SJSA1 (cell line): ENCODE measurements around the gene SP5. TPM values are rescaled to one million over a fixed set of nuclear protein-coding genes. Genes with fewer than 3 reads are reported as not detected.

ENCODE experiments used
- DNase-seq, 2 experiments: peaks; one replicate each; pipeline ENCODE4 v3.0.0-alpha.2; 2015 to 2020; ENCODE audit warnings: low spot score in 2 of 2, low read depth in 1 of 2
- H3K27ac ChIP-seq: fragments of 250-450 bp; sonication (Bioruptor Pico); 2 replicates; pipeline ENCODE4 v1.5.1; 2020; ENCODE audit warnings: mild to moderate bottlenecking, moderate library complexity
- H3K27me3 ChIP-seq: fragments of 250-450 bp; sonication (Bioruptor Pico); replicated peaks from 2 replicates; pipeline ENCODE4 v1.5.1; 2020; ENCODE audit warnings: mild to moderate bottlenecking, moderate library complexity
- H3K36me3 ChIP-seq: fragments of 250-450 bp; sonication (Bioruptor Pico); 2 replicates; pipeline ENCODE4 v1.5.1; 2020; ENCODE audit warnings: mild to moderate bottlenecking
- H3K4me1 ChIP-seq: fragments of 250-450 bp; sonication (Bioruptor Pico); replicated peaks from 2 replicates; pipeline ENCODE4 v1.6.1; 2021; ENCODE audit warnings: mild to moderate bottlenecking
- H3K4me3 ChIP-seq: fragments of 250-450 bp; sonication (Bioruptor Pico); 2 replicates; pipeline ENCODE4 v1.5.1; 2020; ENCODE audit warnings: mild to moderate bottlenecking
- H3K9me3 ChIP-seq: fragments of 250-450 bp; sonication (Bioruptor Pico); replicated peaks from 2 replicates; pipeline ENCODE4 v1.5.1; 2020; ENCODE audit warnings: mild to moderate bottlenecking
- total RNA-seq: library from RNA; depleted of rRNA; stranded (reverse); fragments of >200 nt; shearing (Covaris generic); gene quantifications from 2 replicates; pipeline ENCODE4 v1.2.3, GENCODE V29; 2014

The SP5 gene
- total RNA-seq, 1 experiment from 2014 or later, result 4.3 TPM

DNA sequence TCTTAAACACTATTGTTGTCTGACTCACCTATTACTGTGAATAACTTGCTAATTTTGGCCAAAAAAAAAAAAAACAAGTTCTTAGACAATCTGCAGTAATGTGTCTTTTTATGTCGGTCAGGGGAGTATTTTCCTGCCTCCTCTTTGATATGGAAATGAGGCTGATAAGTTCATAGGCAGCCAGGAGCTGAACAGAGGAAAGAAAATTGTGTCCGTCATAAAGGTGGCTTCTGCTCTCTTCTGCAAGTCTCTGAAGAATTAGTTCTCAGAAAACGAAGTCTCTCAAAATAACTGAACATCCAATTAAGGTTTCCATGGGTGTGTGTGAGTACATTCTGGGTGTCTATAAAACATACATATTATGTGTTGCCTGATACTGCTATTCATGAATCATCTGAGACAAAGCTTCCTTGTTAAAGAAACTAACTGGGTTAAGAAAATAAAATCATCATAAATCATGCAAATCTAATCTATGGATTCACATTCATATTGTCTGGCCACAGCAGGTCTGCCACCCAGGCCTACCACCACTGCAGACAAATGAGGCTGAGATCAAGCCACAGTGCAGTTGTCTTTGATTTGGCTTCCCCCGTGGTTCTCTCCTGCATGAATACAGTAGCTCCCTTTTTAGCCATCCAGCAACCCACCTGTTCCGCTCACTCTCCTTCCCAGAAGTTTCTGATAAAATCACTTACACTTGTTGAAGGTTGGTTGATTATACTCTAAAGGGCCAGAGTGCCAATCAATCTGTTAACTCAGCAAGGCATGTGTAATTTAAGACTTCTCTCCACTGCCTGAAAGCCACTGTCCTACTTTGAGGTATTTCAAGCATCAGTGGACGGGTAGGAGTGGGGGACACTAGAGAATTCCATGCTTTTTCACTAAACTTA lies 19.4 kb upstream of the SP5 start:
- Histone ChIP-seq H3K27ac (no peak overlapping the region; the same call in 1 of the 2 replicates), H3K4me1 (peaks cover 19% of the 10 kb centered on the region), H3K27me3 (0 out of 2 replicates have a peak, but pooled peaks cover 4% of the 10 kb centered on the region), H3K4me3 (no peak overlapping the region), H3K36me3 (no peaks in the 10 kb centered on the region), H3K9me3 (no peaks in the 10 kb centered on the region)
- DNase-seq, result peak in 1 of 2 experiments; percentile 9

DNA sequence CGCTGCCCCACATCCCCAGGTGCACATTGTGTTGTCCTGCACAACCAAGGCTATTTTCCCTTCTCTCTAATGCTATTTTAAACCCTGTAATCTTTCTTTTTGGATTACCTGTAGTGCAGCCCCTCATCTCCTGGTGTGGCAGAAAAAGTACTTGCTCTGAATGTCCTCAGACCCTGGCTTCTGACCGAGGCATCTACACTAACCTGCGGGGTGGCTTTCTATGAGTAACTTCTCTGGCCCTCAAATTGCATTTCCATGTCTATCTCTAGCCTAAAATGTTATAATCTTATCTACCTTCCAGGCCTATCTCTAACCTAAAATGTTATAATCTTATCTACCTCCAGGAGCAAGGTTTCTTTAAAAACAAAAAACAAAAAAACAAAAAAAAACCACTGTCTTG lies 18.2 kb upstream of the SP5 start:
- Histone ChIP-seq H3K4me3 (no peak overlapping the region), H3K9me3 (no peaks in the 10 kb centered on the region), H3K27me3 (0 out of 2 replicates have a peak, but pooled peaks cover 4% of the 10 kb centered on the region), H3K36me3 (no peaks in the 10 kb centered on the region), H3K27ac (no peak overlapping the region), H3K4me1 (peaks cover 19% of the 10 kb centered on the region)
- DNase-seq, result no peak

DNA sequence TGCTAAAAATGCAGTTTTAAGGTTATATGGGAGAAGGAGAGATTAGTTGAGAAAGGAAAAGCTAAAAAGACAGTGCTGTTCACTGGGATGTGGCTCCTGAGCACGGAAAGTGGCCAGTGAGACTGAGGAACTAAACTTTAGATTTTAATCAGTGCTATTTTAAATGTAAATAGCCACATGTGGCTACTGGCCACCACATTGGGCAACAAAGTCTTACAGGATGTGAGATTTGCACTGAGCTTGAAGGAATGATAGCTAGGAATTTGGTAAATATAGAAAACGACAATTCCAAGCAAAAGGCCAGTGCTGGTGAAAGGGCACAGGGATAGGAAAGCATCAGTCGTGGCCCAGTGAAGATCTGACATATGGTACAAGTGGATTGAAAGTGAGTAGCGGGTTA lies 14.1 kb upstream of the SP5 start:
- H3K4me3 ChIP-seq, result no peak overlapping the region
- DNase-seq, result no peak
- no peaks in the 10 kb centered on the region for H3K36me3 ChIP-seq

DNA sequence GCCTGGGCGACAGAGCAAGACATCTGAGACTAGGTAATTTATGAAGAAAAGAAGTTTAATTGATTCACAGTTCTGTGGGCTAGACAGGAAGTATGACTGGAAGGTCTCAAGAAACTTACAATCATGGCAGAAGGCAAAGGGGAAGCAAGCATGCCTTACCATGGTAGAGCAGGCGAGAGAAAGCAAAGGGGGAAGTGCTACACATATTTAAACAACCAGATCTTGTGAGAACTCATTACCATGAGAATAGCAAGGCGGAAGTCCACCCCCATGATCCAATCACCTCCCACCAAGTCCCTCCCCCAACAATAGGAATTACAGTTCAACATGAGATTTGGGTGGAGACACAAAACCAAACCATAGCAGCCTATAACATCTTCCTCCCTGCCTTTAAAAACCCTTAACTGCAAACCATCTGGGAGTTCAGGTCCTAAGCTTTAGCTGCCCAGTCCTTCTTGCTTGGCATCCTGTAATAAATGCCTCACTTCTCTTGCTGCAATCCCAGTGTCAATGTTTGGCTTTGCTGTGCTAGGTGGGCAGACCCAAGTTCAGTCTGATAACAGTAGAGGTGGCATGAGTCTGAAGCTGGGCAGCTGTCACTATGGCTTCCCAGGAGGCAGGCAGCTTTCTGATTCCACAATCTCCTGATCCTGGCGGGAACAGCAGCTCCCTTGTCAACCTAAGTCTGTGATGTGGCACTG lies 11.2 kb upstream of the SP5 start:
- Histone ChIP-seq H3K27ac (no peak overlapping the region), H3K4me1 (no peaks in the 10 kb centered on the region), H3K4me3 (no peak overlapping the region), H3K27me3 (0 out of 2 replicates have a peak, but pooled peaks cover 4% of the 10 kb centered on the region), H3K9me3 (no peaks in the 10 kb centered on the region), H3K36me3 (no peaks in the 10 kb centered on the region)
- no peak for DNase-seq

More for the DNA sequence above, 14.1 kb upstream of the SP5 start:
- H3K9me3 ChIP-seq, result no peaks in the 10 kb centered on the region
- H3K27me3 ChIP-seq, result 0 out of 2 replicates have a peak, but pooled peaks cover 4% of the 10 kb centered on the region
- no peak overlapping the region for H3K27ac ChIP-seq
- peaks cover 3% of the 10 kb centered on the region for H3K4me1 ChIP-seq

DNA sequence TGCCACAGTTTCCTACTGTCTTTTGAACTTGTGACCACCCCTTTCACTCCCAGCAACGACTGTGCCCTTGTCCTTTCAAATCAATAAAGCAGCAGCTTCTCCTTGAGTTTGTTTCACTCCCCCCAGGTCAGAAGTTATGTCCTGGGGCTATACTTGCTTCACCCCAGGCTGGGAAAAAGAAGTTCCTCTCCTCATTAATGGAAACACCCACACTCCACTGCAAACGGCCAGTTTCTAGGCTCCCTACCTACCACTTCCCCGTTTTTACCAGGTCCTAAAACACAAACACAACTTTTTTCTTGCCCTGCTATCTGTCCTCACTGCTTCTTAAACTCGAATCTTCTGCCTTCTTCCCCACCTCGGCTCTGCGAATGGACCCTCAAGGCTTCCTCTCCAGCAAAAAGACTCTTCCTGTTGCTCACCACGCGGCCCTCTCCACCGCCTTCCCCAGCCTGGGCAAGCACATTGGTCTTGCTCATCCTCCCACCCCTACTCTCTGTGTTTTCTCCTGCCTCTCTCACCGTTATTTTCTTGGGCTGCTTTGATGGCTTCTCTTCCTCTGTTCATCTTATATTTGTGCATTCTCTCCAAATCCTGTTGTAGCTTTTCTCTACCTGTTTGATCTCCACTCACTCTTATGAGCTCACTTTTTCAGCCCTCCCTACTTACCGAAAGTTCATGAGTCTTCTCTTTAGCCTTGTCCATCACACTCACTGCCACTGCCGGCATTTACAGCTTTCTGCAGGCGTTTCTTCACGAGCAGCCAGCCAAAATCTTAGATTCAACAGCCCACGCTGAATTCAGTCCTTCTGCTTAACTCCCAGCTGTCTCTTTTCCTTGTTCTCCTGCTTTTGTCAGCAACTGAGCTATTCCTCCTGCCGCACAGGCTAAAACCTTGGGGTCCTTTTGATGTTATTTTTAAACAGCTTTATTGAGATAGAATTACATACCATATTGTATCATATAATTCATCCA lies 7.0 kb upstream of the SP5 start:
- 0 out of 2 replicates have a peak, but pooled peaks cover 6% of the 10 kb centered on the region for H3K27me3 ChIP-seq
- no peaks in the 10 kb centered on the region; the same call in 1 of the 2 replicates for H3K9me3 ChIP-seq
- DNase-seq, result no peak
- H3K36me3 ChIP-seq, result no peaks in the 10 kb centered on the region
- H3K27ac ChIP-seq, result no peak overlapping the region
- no peaks in the 10 kb centered on the region for H3K4me1 ChIP-seq
- no peak overlapping the region for H3K4me3 ChIP-seq

DNA sequence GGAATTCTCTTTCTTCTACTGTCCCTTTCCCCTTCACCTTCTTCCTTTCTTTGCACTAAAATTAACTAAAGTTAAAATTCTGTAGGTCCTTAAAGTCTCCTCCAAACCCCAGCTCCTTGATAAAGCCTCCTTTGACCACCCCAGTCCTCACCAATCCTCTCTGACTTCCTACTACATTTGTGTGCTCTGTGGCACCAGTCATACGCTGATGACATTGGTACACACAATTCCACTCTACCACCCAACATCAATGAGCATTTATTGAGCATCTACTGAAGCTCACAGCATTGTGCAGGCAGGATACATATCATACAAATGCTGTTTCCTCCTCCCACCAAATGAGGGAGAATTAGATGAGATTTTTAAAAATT lies 4.5 kb upstream of the SP5 start:
- no peak overlapping the region for H3K4me3 ChIP-seq
- peaks cover 9% of the 10 kb centered on the region for H3K9me3 ChIP-seq
- no peak overlapping the region for H3K27ac ChIP-seq
- H3K4me1 ChIP-seq, result peaks cover 19% of the 10 kb centered on the region
- no peaks in the 10 kb centered on the region for H3K36me3 ChIP-seq
- H3K27me3 ChIP-seq, result 0 out of 2 replicates have a peak, but pooled peaks cover 6% of the 10 kb centered on the region
- DNase-seq, result no peak

DNA sequence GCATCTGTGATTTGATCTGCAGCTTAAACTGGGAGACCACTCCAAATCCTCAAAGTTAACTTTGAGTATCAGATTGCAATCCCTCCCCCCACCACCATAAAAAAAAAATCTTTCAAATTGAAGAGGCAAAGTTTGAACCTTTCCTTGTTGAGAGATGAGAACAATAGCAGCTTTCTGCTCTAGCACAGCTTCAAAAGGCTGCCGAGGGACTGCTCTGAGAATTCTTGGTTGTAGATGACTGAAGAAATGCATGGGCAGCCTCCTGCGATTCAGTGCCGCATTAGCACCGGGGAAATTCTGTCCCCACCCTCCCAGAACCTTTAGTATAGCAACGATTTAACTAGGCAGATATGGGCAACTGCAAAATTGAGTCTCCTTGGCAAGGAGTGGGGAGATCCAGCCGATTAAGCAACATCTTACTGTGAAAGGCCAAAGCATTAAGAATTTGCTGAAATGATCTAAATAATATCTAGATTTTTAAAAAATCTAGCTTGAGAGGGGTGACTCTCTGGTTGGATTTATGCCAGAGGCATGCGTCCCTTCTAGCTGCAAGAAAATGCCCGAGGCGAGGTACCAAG lies 3.9 kb upstream of the SP5 start:
- DNase-seq, result no peak
- Histone ChIP-seq H3K36me3 (no peaks in the 10 kb centered on the region), H3K4me1 (peaks cover 23% of the 10 kb centered on the region), H3K4me3 (no peak overlapping the region), H3K9me3 (peaks cover 9% of the 10 kb centered on the region), H3K27ac (no peak overlapping the region), H3K27me3 (0 out of 2 replicates have a peak, but pooled peaks cover 6% of the 10 kb centered on the region)

DNA sequence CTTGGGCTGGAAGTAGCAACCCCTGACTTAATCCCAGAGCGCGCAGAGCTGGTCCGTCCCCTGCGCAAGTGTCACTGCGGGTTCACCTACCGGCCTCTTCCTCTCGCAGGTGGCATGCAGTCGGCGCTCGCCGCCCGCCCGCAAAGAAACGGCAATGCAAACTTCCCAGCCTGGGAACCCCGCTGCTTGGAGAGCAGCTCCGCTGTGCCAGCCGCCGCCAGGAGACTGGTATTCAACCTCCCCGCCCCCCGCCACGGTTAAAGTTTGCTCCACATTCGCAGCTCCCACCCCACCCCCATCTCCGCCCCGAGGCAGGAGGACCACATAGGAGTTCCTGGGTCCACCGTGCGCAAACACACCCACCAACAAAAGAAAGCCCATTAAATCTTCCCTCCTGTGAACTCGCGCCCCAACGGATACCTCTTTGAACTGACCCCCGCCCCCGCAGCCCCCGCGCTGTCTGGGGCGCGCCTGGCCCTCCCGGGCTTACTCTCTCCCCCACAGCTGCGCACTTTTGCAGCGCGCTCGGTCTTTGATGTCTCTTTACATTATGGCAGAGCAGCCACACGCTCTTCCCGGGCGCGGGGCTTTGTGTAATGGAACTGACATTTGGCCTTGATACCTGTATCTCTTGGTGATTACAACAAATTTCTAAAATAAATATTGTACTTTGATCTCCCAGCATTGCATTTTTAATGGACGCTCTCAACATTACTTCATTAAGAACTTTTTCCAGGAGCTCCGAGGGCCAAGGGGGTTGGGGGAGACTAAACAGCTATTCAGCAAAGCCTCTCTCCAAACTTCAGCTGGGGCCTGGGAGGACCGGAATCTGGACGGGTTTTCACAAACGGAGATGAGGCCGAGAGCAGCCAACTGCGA lies 3.1 kb upstream of the SP5 start:
- Histone ChIP-seq H3K4me1 (peaks cover 28% of the 10 kb centered on the region), H3K27ac (no peak overlapping the region), H3K36me3 (peaks cover 2% of the 10 kb centered on the region), H3K27me3 (0 out of 2 replicates have a peak, but pooled peaks cover 6% of the 10 kb centered on the region), H3K9me3 (peaks cover 11% of the 10 kb centered on the region), H3K4me3 (no peak overlapping the region)
- peak in 1 of 2 experiments; percentile 50 for DNase-seq

DNA sequence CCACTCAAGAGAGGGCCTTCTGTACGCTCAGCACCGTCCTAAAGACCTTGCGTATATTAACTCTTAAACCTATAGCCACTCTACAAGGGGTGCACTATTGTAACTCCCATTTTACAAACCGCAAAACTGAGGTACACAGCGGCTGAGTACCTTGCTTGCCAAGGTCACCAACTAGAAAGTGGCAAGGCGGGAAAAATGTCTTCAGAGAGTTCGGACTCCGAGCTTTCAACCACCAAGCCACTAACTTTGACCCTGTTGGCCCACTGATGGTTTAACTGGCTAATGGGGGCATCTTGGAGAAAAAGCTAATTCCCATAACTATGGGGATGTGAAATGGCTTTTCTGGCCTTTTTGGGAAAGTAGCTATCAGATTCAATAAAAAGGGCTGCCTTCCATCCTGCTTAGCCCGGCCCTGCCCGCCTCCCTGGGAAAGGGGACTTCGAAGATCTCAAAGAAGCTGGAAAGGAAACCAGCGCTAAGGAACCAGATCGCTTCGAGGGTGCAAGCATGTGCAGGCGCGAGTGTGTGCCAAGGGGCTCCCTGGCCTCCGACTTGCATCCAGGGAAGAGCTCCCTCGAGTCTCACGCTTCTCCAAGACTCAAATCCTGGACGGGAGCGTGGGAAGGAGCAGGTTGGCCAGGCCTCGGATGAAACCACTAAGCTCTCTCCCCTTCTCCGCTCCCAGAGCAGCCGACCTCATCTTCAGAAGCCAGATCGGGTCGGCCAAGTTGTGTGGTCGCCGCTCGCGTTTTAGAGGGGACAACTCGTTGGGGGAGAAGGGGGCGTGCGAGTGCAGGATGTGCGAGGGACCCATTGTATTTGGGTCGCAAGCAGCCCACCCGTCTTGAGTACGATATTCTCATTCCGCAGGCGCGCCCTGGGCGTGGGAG lies 2.2 kb upstream of the SP5 start:
- Histone ChIP-seq H3K4me3 (no peak overlapping the region), H3K9me3 (peaks cover 11% of the 10 kb centered on the region), H3K4me1 (peaks cover 31% of the 10 kb centered on the region), H3K27me3 (0 out of 2 replicates have a peak, but pooled peaks cover 6% of the 10 kb centered on the region), H3K36me3 (peaks cover 6% of the 10 kb centered on the region), H3K27ac (no peak overlapping the region)
- no peak for DNase-seq

DNA sequence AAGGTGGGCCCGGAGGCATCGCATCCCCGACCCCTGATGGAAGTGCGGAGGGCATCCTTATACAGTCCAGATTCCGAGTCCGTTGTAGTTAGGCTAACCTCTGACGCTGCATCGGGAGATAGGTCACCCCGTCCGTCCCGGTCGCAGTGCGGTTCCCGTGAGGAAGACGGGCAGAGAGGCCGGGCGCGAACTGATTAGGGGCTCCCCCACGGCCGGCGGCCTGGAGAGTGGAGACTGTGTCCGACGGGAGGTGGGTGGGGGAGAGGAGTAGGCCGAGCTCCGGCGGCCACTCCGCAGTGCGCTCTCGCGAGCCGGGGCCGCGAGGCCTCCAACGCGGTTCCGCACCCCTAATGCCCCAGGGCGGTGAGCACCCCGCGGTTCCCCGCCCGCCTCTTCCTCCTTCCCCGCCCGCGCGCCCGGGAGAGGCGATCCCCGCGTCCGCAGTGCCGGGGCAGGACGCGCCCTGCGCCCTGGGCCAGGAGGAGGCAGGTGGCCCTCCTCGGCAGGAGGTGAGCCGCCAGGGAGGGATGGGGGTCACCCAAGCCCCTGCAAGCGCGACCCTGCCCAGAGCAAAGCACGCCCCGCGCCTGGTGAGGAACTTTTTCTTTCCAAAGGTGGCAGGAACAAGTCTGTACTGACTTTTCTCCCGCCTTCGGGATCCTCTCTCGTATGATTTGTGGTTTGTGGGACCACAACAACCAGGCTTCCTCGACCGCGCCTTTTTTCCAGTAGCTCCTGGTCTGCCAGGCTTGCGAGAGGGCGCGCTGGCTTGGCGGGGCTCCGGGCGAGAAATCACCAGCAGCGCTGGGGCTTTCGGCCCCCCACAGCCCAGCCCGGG lies 1.4 kb upstream of the SP5 start:
- Histone ChIP-seq H3K36me3 (peaks cover 6% of the 10 kb centered on the region), H3K4me3 (peak overlapping the region; percentile 46), H3K27ac (peak overlapping the region; percentile 60), H3K4me1 (peaks cover 31% of the 10 kb centered on the region), H3K9me3 (peaks cover 11% of the 10 kb centered on the region), H3K27me3 (0 out of 2 replicates have a peak, but pooled peaks cover 6% of the 10 kb centered on the region)
- DNase-seq, result peak in 1 of 2 experiments; percentile 87
